ENCODE data around the gene TBC1D12. TPM values are rescaled to one million over a fixed set of nuclear protein-coding genes. Genes with fewer than 3 reads are reported as not detected.
"Not testable (repeated sequence)": the region's sequence is repeated elsewhere in the genome, so short reads cannot be mapped to it uniquely, and the experiment has no call there.

TBC1D12 gene
- polyA plus RNA-seq, 3 donors from 2014 or later = 0.33 to 0.64 TPM; not detected in 1

- Mint-ChIP-seq H3K4me1 (no peaks in the 10 kb centered on the region), H3K36me3 (no peaks in the 10 kb centered on the region), H3K27me3 (ENCODE audit: low read depth in 3 of 3) (peaks cover 3 to 19% (median 8%) of the 10 kb centered on the region in 3 donors), H3K27ac (no peak overlapping the region), H3K4me3 (no peak overlapping the region), H3K9me3 (no peaks in the 10 kb centered on the region)
- no peak for DNase-seq
These were observed 18.8 kb upstream of the TBC1D12 start for GRCh38 chr10:94383530-94383929.

- not testable (repeated sequence) for H3K4me1 Mint-ChIP-seq; H3K4me3 Mint-ChIP-seq; H3K27me3 Mint-ChIP-seq (ENCODE audit: low read depth in 3 of 3); H3K36me3 Mint-ChIP-seq; DNase-seq; H3K9me3 Mint-ChIP-seq
- peak overlapping the region in 1 of 6 donors; percentile 8 for H3K27ac Mint-ChIP-seq
These were observed 16.6 kb upstream of the TBC1D12 start for GRCh38 chr10:94385733-94386132.

GRCh38 chr10:94392117-94392516, 10.2 kb upstream of the TBC1D12 start:
- H3K4me1 Mint-ChIP-seq; H3K36me3 Mint-ChIP-seq; DNase-seq; H3K27ac Mint-ChIP-seq; H3K9me3 Mint-ChIP-seq; H3K4me3 Mint-ChIP-seq; H3K27me3 Mint-ChIP-seq (ENCODE audit: low read depth in 3 of 3): not testable (repeated sequence)

GRCh38 chr10:94397549-94398370, 4.6 kb upstream of the TBC1D12 start:
- no peaks in the 10 kb centered on the region for H3K36me3 Mint-ChIP-seq
- DNase-seq = no peak
- H3K27me3 Mint-ChIP-seq (ENCODE audit: low read depth in 3 of 3) = peaks cover 7 to 11% (median 10%) of the 10 kb centered on the region in 3 donors
- peaks cover 4 to 7% of the 10 kb centered on the region in 2 donors for H3K4me1 Mint-ChIP-seq
- H3K4me3 Mint-ChIP-seq = no peak overlapping the region
- H3K9me3 Mint-ChIP-seq = no peaks in the 10 kb centered on the region
- no peak overlapping the region for H3K27ac Mint-ChIP-seq

GRCh38 chr10:94398762-94399161, 3.6 kb upstream of the TBC1D12 start:
- no peaks in the 10 kb centered on the region for H3K36me3 Mint-ChIP-seq
- DNase-seq = no peak
- H3K4me1 Mint-ChIP-seq = peaks cover 7 to 10% of the 10 kb centered on the region in 2 donors
- peaks cover 9 to 14% (median 13%) of the 10 kb centered on the region in 3 donors for H3K27me3 Mint-ChIP-seq (ENCODE audit: low read depth in 3 of 3)
- H3K9me3 Mint-ChIP-seq = no peaks in the 10 kb centered on the region
- H3K4me3 Mint-ChIP-seq = no peak overlapping the region
- H3K27ac Mint-ChIP-seq = no peak overlapping the region

- Mint-ChIP-seq H3K9me3 (peaks cover 0 to 2% (median 0%) of the 10 kb centered on the region in 6 donors), H3K27ac (no peak overlapping the region), H3K4me1 (peaks cover 13 to 14% of the 10 kb centered on the region in 2 donors), H3K4me3 (no peak overlapping the region), H3K27me3 (ENCODE audit: low read depth in 3 of 3) (peaks cover 12 to 25% (median 24%) of the 10 kb centered on the region in 3 donors), H3K36me3 (no peaks in the 10 kb centered on the region)
- DNase-seq = peak; percentile 7 to 17 (median 14)
These were observed 570 bp downstream of the TBC1D12 start for GRCh38 chr10:94402843-94403379.

GRCh38 chr10:94403380-94404213, 1.3 kb downstream of the TBC1D12 start:
- Mint-ChIP-seq H3K36me3 (no peaks in the 10 kb centered on the region), H3K4me3 (peak overlapping the region; percentile 84 to 90 (median 86)), H3K27ac (peak overlapping the region in 3 of 6 donors; percentile 53 to 82 (median 60)), H3K27me3 (ENCODE audit: low read depth in 3 of 3) (peaks cover 12 to 28% (median 24%) of the 10 kb centered on the region in 3 donors), H3K9me3 (peaks cover 0 to 2% (median 0%) of the 10 kb centered on the region in 6 donors), H3K4me1 (peaks cover 13 to 14% of the 10 kb centered on the region in 2 donors)
- peak; percentile 7 to 31 (median 29) for DNase-seq

- Mint-ChIP-seq H3K4me3 (peak overlapping the region in 2 of 5 donors; percentile 9 to 15), H3K9me3 (peaks cover 0 to 2% (median 0%) of the 10 kb centered on the region in 6 donors), H3K36me3 (no peaks in the 10 kb centered on the region), H3K27me3 (ENCODE audit: low read depth in 3 of 3) (peaks cover 12 to 28% (median 24%) of the 10 kb centered on the region in 3 donors), H3K4me1 (peaks cover 13 to 14% of the 10 kb centered on the region in 2 donors), H3K27ac (no peak overlapping the region)
- DNase-seq = no peak
These were observed 3.1 kb downstream of the TBC1D12 start for GRCh38 chr10:94405406-94405805.

- no peak overlapping the region for H3K27ac Mint-ChIP-seq
- H3K4me1 Mint-ChIP-seq = peaks cover 7 to 9% of the 10 kb centered on the region in 2 donors
- DNase-seq = no peak
- H3K36me3 Mint-ChIP-seq = no peaks in the 10 kb centered on the region
- peaks cover 11 to 21% (median 16%) of the 10 kb centered on the region in 3 donors for H3K27me3 Mint-ChIP-seq (ENCODE audit: low read depth in 3 of 3)
- H3K4me3 Mint-ChIP-seq = no peak overlapping the region
- peaks cover 0 to 2% (median 0%) of the 10 kb centered on the region in 6 donors for H3K9me3 Mint-ChIP-seq
These were observed 5.3 kb downstream of the TBC1D12 start for GRCh38 chr10:94407668-94408067.

- H3K4me1 Mint-ChIP-seq = peaks cover 0 to 3% of the 10 kb centered on the region in 2 donors
- no peak overlapping the region for H3K4me3 Mint-ChIP-seq
- no peaks in the 10 kb centered on the region for H3K36me3 Mint-ChIP-seq
- DNase-seq = no peak
- peaks cover 8 to 16% (median 12%) of the 10 kb centered on the region in 3 donors for H3K27me3 Mint-ChIP-seq (ENCODE audit: low read depth in 3 of 3)
- no peak overlapping the region for H3K27ac Mint-ChIP-seq
- peaks cover 0 to 2% (median 0%) of the 10 kb centered on the region in 6 donors for H3K9me3 Mint-ChIP-seq
These were observed 6.8 kb downstream of the TBC1D12 start for GRCh38 chr10:94409021-94409657.

GRCh38 chr10:94411304-94411703, 9.0 kb downstream of the TBC1D12 start:
- DNase-seq = no peak
- H3K27ac Mint-ChIP-seq = no peak overlapping the region
- no peak overlapping the region for H3K4me3 Mint-ChIP-seq
- peaks cover 0 to 1% (median 0%) of the 10 kb centered on the region in 6 donors for H3K9me3 Mint-ChIP-seq
- H3K4me1 Mint-ChIP-seq = no peaks in the 10 kb centered on the region
- no peaks in the 10 kb centered on the region for H3K36me3 Mint-ChIP-seq
- peaks cover 7 to 10% (median 7%) of the 10 kb centered on the region in 3 donors for H3K27me3 Mint-ChIP-seq (ENCODE audit: low read depth in 3 of 3)

GRCh38 chr10:94412449-94412848, 10.1 kb downstream of the TBC1D12 start:
- H3K36me3 Mint-ChIP-seq = no peaks in the 10 kb centered on the region
- H3K27me3 Mint-ChIP-seq (ENCODE audit: low read depth in 3 of 3) = peaks cover 1 to 8% (median 6%) of the 10 kb centered on the region in 3 donors
- H3K27ac Mint-ChIP-seq = no peak overlapping the region
- no peaks in the 10 kb centered on the region for H3K4me1 Mint-ChIP-seq
- peaks cover 0 to 1% (median 0%) of the 10 kb centered on the region in 6 donors for H3K9me3 Mint-ChIP-seq
- H3K4me3 Mint-ChIP-seq = no peak overlapping the region
- DNase-seq = no peak

GRCh38 chr10:94413361-94413760, 11.0 kb downstream of the TBC1D12 start:
- H3K36me3 Mint-ChIP-seq = no peaks in the 10 kb centered on the region
- H3K4me1 Mint-ChIP-seq = no peaks in the 10 kb centered on the region
- H3K27ac Mint-ChIP-seq = no peak overlapping the region
- H3K4me3 Mint-ChIP-seq = no peak overlapping the region
- peaks cover 0 to 1% (median 0%) of the 10 kb centered on the region in 6 donors for H3K9me3 Mint-ChIP-seq
- H3K27me3 Mint-ChIP-seq (ENCODE audit: low read depth in 3 of 3) = peaks cover 1 to 8% (median 3%) of the 10 kb centered on the region in 3 donors
- no peak for DNase-seq
